GM23248 (cell line): ENCODE data around the gene WLS.

Experiments used
- EZH2 ChIP-seq: fragments of 200-600 bp; sonication (generic); IDR thresholded peaks from 2 replicates; pipeline ENCODE4 v1.6.1; 2018; ENCODE audit warnings: antibody characterized with exemption, mild to moderate bottlenecking; ENCODE audit not compliant: insufficient read depth, poor library complexity, severe bottlenecking
- EZH2phosphoT487 ChIP-seq: fragments of 200-600 bp; sonication (generic); IDR thresholded peaks from 2 replicates; pipeline ENCODE4 v1.6.1; 2018; ENCODE audit warnings: antibody characterized with exemption, moderate library complexity, mild to moderate bottlenecking, low read depth; ENCODE audit not compliant: insufficient read depth

- TF ChIP-seq EZH2 (no peak), EZH2phosphoT487 (no peak)
Observed at GRCh38 chr1:68217060-68217554, 15.2 kb downstream of the WLS start.
